Endothelial cell of umbilical vein (primary cell): Measurements from ENCODE around the gene KIRREL1. TPM values are rescaled to one million over a fixed set of nuclear protein-coding genes. Genes with fewer than 3 reads are reported as not detected.

Source experiments
- BruUV-seq: library from RNA; stranded (reverse); fragments of 400-500 nt; replicated peaks from 2 replicates; lab custom pipeline; 2021; lab: Mats Ljungman, UMichigan
- CTCF ChIA-PET: fragments of 300-600, 350-600 bp; sonication (Branson Sonifier 250); formaldehyde crosslinking; loops from one replicate; lab custom pipeline; 2021; ENCODE audit warnings: antibody characterized with exemption, inconsistent platforms; lab: Charles Lee
- POLR2A ChIA-PET: fragments of 300-600, 350-600 bp; sonication (Branson Sonifier 250); formaldehyde crosslinking; loops from one replicate; lab custom pipeline; 2021; ENCODE audit warnings: antibody characterized with exemption, inconsistent platforms; lab: Charles Lee
- DNase-seq: peaks from one replicate; pipeline ENCODE4 v3.0.0-alpha.2; 2011; ENCODE audit warnings: low read depth, low spot score
- FAIRE-seq: peaks from 2 replicates; lab custom pipeline; 2011; peaks lifted over from hg19 to GRCh38; lab: Jason Lieb, UNC
- H2AFZ ChIP-seq: 2 replicates; pipeline ENCODE4 v1.6.0; 2012; ENCODE audit warnings: low read depth, low read length, control low read depth, inconsistent platforms
- H3K27ac ChIP-seq: 2 replicates; pipeline ENCODE4 v1.5.1; 2011; ENCODE audit warnings: low read depth, mild to moderate bottlenecking, control low read depth, low read length, moderate library complexity; ENCODE audit not compliant: insufficient read depth
- H3K27me3 ChIP-seq, 2 experiments: 2 replicates each; pipeline versions ENCODE4 v1.6.0 to v1.6.1; 2011; ENCODE audit warnings: low read length in 2 of 2, mixed read lengths in 1 of 2; ENCODE audit not compliant: control insufficient read depth in 2 of 2, insufficient read depth in 2 of 2
- H3K36me3 ChIP-seq, 2 experiments: 2 replicates in 1 of 2; 3 replicates in 1 of 2; pipeline ENCODE4 v1.5.1; 2011; ENCODE audit warnings: low read length in 2 of 2, mild to moderate bottlenecking in 1 of 2, moderate library complexity in 1 of 2; ENCODE audit not compliant: control insufficient read depth in 2 of 2, insufficient read depth in 2 of 2; ENCODE audit errors: extremely low read depth in 1 of 2
- H3K4me1 ChIP-seq: 3 replicates; pipeline ENCODE4 v1.5.1; 2011; ENCODE audit warnings: mild to moderate bottlenecking, low read length; ENCODE audit not compliant: control insufficient read depth, insufficient read depth; ENCODE audit errors: extremely low read depth
- H3K4me2 ChIP-seq: 2 replicates; pipeline ENCODE4 v1.6.1; 2011; ENCODE audit warnings: low read length, control low read depth, mixed read lengths; ENCODE audit not compliant: insufficient read depth
- H3K4me3 ChIP-seq, 3 experiments: fragments of 200-600 bp in 1 of 3; sonication (generic), shearing (Covaris generic) in 1 of 3; replicated peaks in 1 of 3; 2 replicates each; pipeline ENCODE4 v1.5.1; 2011 to 2016; ENCODE audit warnings: control low read depth in 3 of 3, low read length in 3 of 3, mild to moderate bottlenecking in 2 of 3, inconsistent platforms in 1 of 3, low read depth in 1 of 3, moderate library complexity in 1 of 3; ENCODE audit not compliant: insufficient read depth in 1 of 3
- H3K79me2 ChIP-seq: 2 replicates; pipeline ENCODE4 v1.6.0; 2012; ENCODE audit warnings: low read length, inconsistent platforms; ENCODE audit not compliant: control insufficient read depth, insufficient read depth
- H3K9ac ChIP-seq: replicated peaks from 2 replicates; pipeline ENCODE3; 2011; ENCODE audit warnings: low read length, control low read depth; ENCODE audit not compliant: insufficient read depth; ENCODE audit errors: extremely low read depth
- H3K9me1 ChIP-seq: replicated peaks from 3 replicates; pipeline ENCODE4 v1.6.0; 2011; ENCODE audit warnings: mild to moderate bottlenecking, low read length; ENCODE audit not compliant: control insufficient read depth, insufficient read depth; ENCODE audit errors: extremely low read depth
- H3K9me3 ChIP-seq: replicated peaks from 2 replicates; pipeline ENCODE4 v1.5.1; 2012; ENCODE audit warnings: low read length, inconsistent platforms; ENCODE audit not compliant: control insufficient read depth, insufficient read depth
- H4K20me1 ChIP-seq: replicated peaks from 2 replicates; pipeline ENCODE3; 2011; ENCODE audit warnings: mild to moderate bottlenecking, low read length; ENCODE audit not compliant: control insufficient read depth, insufficient read depth; ENCODE audit errors: extremely low read depth
- EZH2 ChIP-seq: IDR thresholded peaks from 2 replicates; pipeline ENCODE4 v1.6.1; 2012; ENCODE audit warnings: borderline replicate concordance, low read depth, mild to moderate bottlenecking, moderate library complexity, low read length, inconsistent platforms; ENCODE audit not compliant: severe bottlenecking
- FOS ChIP-seq: IDR thresholded peaks from 2 replicates; pipeline ENCODE4 v1.6.1; 2011; ENCODE audit warnings: mild to moderate bottlenecking, low read length, moderate library complexity, borderline replicate concordance; ENCODE audit not compliant: insufficient read depth
- GATA2 ChIP-seq: IDR thresholded peaks from 2 replicates; pipeline ENCODE4 v1.7.0; 2011; ENCODE audit warnings: low read depth, mild to moderate bottlenecking, moderate library complexity, mixed read lengths, low read length; ENCODE audit not compliant: insufficient read length, insufficient read depth
- MYC ChIP-seq: IDR thresholded peaks from one replicate; pipeline ENCODE4 v1.6.1; 2011; ENCODE audit warnings: mild to moderate bottlenecking, low read depth, low read length
- POLR2A ChIP-seq: IDR thresholded peaks from 2 replicates; pipeline ENCODE4 v1.6.1; 2012; ENCODE audit warnings: low read depth, mild to moderate bottlenecking, control low read depth, low read length
- POLR2AphosphoS5 ChIP-seq: IDR thresholded peaks from 2 replicates; pipeline ENCODE4 v1.6.1; 2012; ENCODE audit warnings: low read depth, mild to moderate bottlenecking, control low read depth, low read length, moderate library complexity; ENCODE audit not compliant: insufficient read depth
- dilution Hi-C: fragments of 300-500 bp; cut with MboI; formaldehyde crosslinking; loops from one replicate; pipeline ENCODE4 v1.15.0; 2019; ENCODE audit warnings: low sequenced_read_pairs; ENCODE audit not compliant: extremely low pct_ligation_motif_present
- intact Hi-C: fragments of 100-400 bp; cut with micrococcal nuclease; formaldehyde crosslinking; loops from one replicate; pipeline ENCODE4 v1.10.0; 2022
- polyA plus RNA-seq, 4 experiments: library from polyadenylated mRNA; depleted of rRNA in 3 of 4; stranded (reverse) in 3 of 4; unstranded in 1 of 4; fragments of >200 nt; gene quantifications; 2 replicates each; pipeline versions ENCODE4 v1.2.1 to v1.2.3, GENCODE V29; 2011 to 2012; ENCODE audit warnings: missing spikeins in 1 of 4
- total RNA-seq: library from RNA; stranded (reverse); gene quantifications from 2 replicates; pipeline ENCODE4 v1.2.3, GENCODE V29; 2021
- TF ChIP-seq, protein P1 (sequence below), 2 donors: IDR thresholded peaks; 1 replicate in 1 of 2; 2 replicates in 1 of 2; pipeline ENCODE4 v1.5.1; 2011; ENCODE audit warnings: low read length in 2 of 2, mild to moderate bottlenecking in 2 of 2, moderate library complexity in 2 of 2, control low read depth in 1 of 2, inconsistent platforms in 1 of 2, low read depth in 1 of 2; ENCODE audit not compliant: insufficient read depth in 1 of 2; ENCODE audit errors: extremely low read depth in 1 of 2
- TF ChIP-seq, protein P2 (sequence below): IDR thresholded peaks from 2 replicates; pipeline ENCODE4 v1.6.1; 2011; ENCODE audit not compliant: insufficient read depth, insufficient read length

The KIRREL1 gene
- total and polyA plus RNA-seq, 2 donors (not counting 3 experiments of a cell fraction or from before 2014, with no cell fraction given) = 35.6 to 57.6 TPM

DNA sequence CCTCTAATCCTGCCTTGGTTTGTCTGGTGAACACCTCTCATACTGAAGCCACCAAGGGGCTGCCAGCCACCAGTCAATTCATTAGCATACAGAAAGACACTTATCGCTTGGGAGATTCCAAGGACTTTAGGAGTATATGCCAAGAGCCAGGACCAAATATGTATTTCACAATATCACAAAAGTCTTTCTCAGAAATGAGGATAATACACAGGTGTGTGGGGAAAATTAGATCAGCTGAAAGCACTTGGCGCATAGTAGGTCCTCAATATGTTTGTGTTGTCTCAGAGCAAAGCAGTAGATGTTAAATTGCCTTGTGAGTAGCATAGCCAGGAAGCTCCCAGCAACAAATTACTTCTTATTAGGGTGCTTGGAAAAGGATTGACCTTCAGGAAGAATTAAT is 34.1 kb downstream of the KIRREL1 start:
- CTCF ChIA-PET = interaction anchor here (1.3 kb wide), 1 partner anchor 8 kb away, joined by 3 read pairs; no protein-coding TSS in a partner anchor
- POLR2A ChIA-PET = no interaction called here
- DNase-seq (no peak), FAIRE-seq (no peak)
- Histone ChIP-seq H3K79me2 (peaks cover 17% of the 10 kb centered on the region), H3K4me2 (no peak overlapping the region), H3K9me1 (no peaks in the 10 kb centered on the region), H3K9me3 (no peaks in the 10 kb centered on the region), H3K4me1 (peaks cover 11% of the 10 kb centered on the region), H3K4me3 (no peak overlapping the region), H4K20me1 (no peaks in the 10 kb centered on the region), H2AFZ (no peak overlapping the region), H3K9ac (no peak overlapping the region), H3K27ac (no peak overlapping the region), H3K27me3 (no peaks in the 10 kb centered on the region), H3K36me3 (no peaks in the 10 kb centered on the region)
- dilution Hi-C loops (no loop called here), intact Hi-C loops (no loop called here)
- TF ChIP-seq GATA2 (no peak), POLR2A (no peak), MYC (no peak), FOS (no peak), EZH2 (no peak), POLR2AphosphoS5 (no peak)
- TF ChIP-seq, protein P1, sequence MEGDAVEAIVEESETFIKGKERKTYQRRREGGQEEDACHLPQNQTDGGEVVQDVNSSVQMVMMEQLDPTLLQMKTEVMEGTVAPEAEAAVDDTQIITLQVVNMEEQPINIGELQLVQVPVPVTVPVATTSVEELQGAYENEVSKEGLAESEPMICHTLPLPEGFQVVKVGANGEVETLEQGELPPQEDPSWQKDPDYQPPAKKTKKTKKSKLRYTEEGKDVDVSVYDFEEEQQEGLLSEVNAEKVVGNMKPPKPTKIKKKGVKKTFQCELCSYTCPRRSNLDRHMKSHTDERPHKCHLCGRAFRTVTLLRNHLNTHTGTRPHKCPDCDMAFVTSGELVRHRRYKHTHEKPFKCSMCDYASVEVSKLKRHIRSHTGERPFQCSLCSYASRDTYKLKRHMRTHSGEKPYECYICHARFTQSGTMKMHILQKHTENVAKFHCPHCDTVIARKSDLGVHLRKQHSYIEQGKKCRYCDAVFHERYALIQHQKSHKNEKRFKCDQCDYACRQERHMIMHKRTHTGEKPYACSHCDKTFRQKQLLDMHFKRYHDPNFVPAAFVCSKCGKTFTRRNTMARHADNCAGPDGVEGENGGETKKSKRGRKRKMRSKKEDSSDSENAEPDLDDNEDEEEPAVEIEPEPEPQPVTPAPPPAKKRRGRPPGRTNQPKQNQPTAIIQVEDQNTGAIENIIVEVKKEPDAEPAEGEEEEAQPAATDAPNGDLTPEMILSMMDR (IDR thresholded peaks at IDR 0.05; ENCODE audit: extremely low read depth in 1 of 2, insufficient read depth in 1 of 2, low read depth in 1 of 2, low read length in 2 of 2) = no peak
- TF ChIP-seq, protein P2, sequence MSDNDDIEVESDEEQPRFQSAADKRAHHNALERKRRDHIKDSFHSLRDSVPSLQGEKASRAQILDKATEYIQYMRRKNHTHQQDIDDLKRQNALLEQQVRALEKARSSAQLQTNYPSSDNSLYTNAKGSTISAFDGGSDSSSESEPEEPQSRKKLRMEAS = no peak
- BruUV-seq = no TSS peak
